Body of pancreas (tissue), 4 donors: ENCODE data around the gene HIF1A. TPM values are rescaled to one million over a fixed set of nuclear protein-coding genes. Genes with fewer than 3 reads are reported as not detected.

Experiments used
- ATAC-seq: fragments of 150-250 bp; one replicate; pipeline ENCODE4 v1.9.1; 2016
- DNase-seq, 4 donors: peaks; one replicate each; pipeline ENCODE4 v3.0.0-alpha.2; 2019
- H3K27ac ChIP-seq, 4 donors: fragments of 200-600 bp; sonication (generic); 1 replicate in 3 of 4; 2 replicates in 1 of 4; pipeline versions ENCODE4 v1.5.1 to v1.6.1; 2016 to 2019; ENCODE audit warnings: mild to moderate bottlenecking in 1 of 4, mixed read lengths in 1 of 4, moderate library complexity in 1 of 4
- H3K27me3 ChIP-seq, 2 donors: fragments of 200-600 bp; sonication (generic); one replicate each; pipeline ENCODE4 v1.6.0; 2016; ENCODE audit warnings: mild to moderate bottlenecking in 1 of 2
- H3K36me3 ChIP-seq, 2 donors: fragments of 200-600 bp; sonication (generic); replicated peaks in 1 of 2; 2 replicates each; pipeline ENCODE4 v1.5.1; 2016; ENCODE audit warnings: low read depth in 2 of 2; ENCODE audit not compliant: insufficient read depth in 1 of 2
- H3K4me1 ChIP-seq: fragments of 200-600 bp; sonication (generic); one replicate; pipeline ENCODE4 v1.6.0; 2016
- H3K4me3 ChIP-seq, 2 donors: fragments of 200-600 bp; sonication (generic); 1 replicate in 1 of 2; 2 replicates in 1 of 2; pipeline ENCODE4 v1.5.1; 2016 to 2019
- H3K9me3 ChIP-seq, 3 donors: fragments of 200-600 bp; sonication (generic); 1 replicate in 2 of 3; 2 replicates in 1 of 3; pipeline ENCODE4 v1.5.1; 2016
- POLR2A ChIP-seq, 3 donors: fragments of 450-650 bp; IDR thresholded peaks; one replicate each; pipeline ENCODE4 v1.6.1; 2016; ENCODE audit warnings: antibody characterized with exemption in 3 of 3, mild to moderate bottlenecking in 2 of 3
- WGBS, 2 donors: methylation state at CpG; one replicate each; pipeline ENCODE4 v1.1.5; 2017; 5-methylcytosine and 5-hydroxymethylcytosine counted together
- intact Hi-C: fragments of 100-400 bp; cut with DNase I; formaldehyde crosslinking; loops from one replicate; pipeline ENCODE4 v1.15.1; 2023
- total RNA-seq, 2 donors: library from RNA; depleted of rRNA; stranded (reverse); fragments of >200 nt; gene quantifications; one replicate each; pipeline ENCODE4 v1.1.0, GENCODE V29; 2016
- TF ChIP-seq, protein P1 (sequence below), 7 experiments: fragments of 450-650 bp in 4 of 7; fragments of 200-600 bp in 3 of 7; sonication (generic) in 3 of 7; IDR thresholded peaks; one replicate each; pipeline ENCODE4 v1.5.1; 2016 to 2019; ENCODE audit warnings: antibody characterized with exemption in 7 of 7

Gene HIF1A
- total RNA-seq, 2 donors from 2014 or later: 36.8 to 66.9 TPM

DNA sequence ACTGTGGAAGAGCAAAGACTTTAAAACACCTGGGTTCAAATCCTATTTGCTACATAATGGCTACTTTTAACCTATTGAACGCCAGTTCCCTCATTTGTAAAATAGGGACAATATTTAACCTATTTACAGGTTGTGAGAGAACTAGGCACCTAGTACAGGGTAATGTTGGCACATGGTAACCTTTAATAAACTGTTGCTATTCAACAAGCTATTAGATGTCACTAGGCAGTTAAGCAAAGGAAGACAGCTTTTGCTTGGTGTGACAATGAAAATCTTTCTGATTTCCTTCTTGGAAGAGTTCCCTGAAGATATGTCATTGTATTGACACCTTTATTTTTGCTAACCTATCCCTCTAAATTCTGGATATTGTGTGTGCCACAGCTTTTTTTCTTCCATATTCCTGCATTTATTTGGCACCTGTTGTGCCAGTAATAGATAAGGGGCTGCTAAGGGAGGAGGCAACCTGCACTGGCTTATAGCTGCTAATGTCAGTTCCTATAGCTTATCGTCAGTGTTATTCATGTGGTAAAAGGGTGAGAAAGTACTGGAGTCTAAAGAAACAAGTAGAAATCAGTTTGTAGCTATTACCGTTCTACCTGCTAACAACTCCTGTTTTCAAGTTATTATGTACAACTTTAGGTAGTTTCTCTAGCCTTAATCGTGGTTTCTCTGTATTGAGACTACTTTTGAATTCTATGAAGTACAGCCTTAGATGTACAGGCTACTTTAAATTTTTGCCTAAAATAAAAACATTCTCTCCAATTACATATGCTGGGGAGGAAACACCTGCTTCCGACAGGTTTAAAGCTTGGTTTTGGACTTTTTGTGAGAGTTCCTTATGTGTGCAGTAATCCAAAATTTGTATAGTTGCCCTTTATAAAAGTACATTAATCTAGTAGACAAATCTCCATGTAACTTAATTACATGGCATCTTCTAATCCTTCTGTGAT is 24.3 kb downstream of the HIF1A start:
- ATAC-seq: no peak
- intact Hi-C loops: no loop called here

DNA sequence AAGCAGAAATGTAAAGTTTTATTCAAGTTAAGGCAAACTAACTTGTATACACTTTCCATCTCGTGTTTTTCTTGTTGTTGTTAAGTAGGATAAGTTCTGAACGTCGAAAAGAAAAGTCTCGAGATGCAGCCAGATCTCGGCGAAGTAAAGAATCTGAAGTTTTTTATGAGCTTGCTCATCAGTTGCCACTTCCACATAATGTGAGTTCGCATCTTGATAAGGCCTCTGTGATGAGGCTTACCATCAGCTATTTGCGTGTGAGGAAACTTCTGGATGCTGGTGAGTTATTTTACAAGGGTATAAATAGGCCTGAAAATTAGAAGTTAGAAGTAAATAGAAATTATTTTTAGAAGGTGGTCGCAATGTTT is 25.0 kb downstream of the HIF1A start:
- no peaks in the 10 kb centered on the region for H3K27me3 ChIP-seq
- TF ChIP-seq POLR2A (IDR thresholded peaks at IDR 0.05): no peak
- TF ChIP-seq, protein P1, sequence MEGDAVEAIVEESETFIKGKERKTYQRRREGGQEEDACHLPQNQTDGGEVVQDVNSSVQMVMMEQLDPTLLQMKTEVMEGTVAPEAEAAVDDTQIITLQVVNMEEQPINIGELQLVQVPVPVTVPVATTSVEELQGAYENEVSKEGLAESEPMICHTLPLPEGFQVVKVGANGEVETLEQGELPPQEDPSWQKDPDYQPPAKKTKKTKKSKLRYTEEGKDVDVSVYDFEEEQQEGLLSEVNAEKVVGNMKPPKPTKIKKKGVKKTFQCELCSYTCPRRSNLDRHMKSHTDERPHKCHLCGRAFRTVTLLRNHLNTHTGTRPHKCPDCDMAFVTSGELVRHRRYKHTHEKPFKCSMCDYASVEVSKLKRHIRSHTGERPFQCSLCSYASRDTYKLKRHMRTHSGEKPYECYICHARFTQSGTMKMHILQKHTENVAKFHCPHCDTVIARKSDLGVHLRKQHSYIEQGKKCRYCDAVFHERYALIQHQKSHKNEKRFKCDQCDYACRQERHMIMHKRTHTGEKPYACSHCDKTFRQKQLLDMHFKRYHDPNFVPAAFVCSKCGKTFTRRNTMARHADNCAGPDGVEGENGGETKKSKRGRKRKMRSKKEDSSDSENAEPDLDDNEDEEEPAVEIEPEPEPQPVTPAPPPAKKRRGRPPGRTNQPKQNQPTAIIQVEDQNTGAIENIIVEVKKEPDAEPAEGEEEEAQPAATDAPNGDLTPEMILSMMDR (IDR thresholded peaks at IDR 0.05): no peak
- H3K4me1 ChIP-seq: peaks cover 34% of the 10 kb centered on the region
- H3K4me3 ChIP-seq: no peak overlapping the region
- no peaks in the 10 kb centered on the region for H3K9me3 ChIP-seq
- 69 to 85% methylated on average over 9 of the region's 9 CpGs for WGBS, 2 donors
- intact Hi-C loops: no loop called here
- peaks cover 0 to 2% of the 10 kb centered on the region in 2 donors for H3K36me3 ChIP-seq
- no peak for ATAC-seq
- no peak overlapping the region for H3K27ac ChIP-seq
- DNase-seq: no peak

More for the DNA sequence above, 24.3 kb downstream of the HIF1A start:
- DNase-seq: no peak
- no peak for TF ChIP-seq POLR2A (IDR thresholded peaks at IDR 0.05)
- TF ChIP-seq, protein P1 (IDR thresholded peaks at IDR 0.05): no peak
- WGBS, 2 donors: 58 to 72% methylated on average over 5 of the region's 5 CpGs
- no peak overlapping the region for H3K4me3 ChIP-seq
- H3K4me1 ChIP-seq: peaks cover 41% of the 10 kb centered on the region
- peaks cover 0 to 2% of the 10 kb centered on the region in 2 donors for H3K36me3 ChIP-seq
- no peak overlapping the region for H3K27ac ChIP-seq
- H3K9me3 ChIP-seq: no peaks in the 10 kb centered on the region
- no peaks in the 10 kb centered on the region for H3K27me3 ChIP-seq

DNA sequence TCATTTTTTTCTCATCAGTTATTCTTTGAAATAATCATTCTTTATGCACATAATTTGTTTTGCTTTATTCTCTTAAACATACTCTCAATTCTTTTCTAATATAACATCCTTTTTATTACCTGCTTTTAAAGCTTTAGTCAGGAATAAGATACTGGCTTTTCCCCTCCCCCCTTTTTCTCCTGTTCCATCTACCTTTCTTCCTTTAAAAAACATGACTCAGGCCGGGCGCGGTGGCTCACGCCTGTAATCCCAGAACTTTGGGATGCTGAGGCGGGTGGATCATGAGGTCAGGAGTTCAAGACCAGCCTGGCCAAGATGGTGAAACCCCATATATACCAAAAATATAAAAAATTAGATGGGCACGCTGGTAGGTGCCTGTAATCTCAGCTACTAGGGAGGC is 25.4 kb downstream of the HIF1A start:
- Histone ChIP-seq H3K9me3 (no peaks in the 10 kb centered on the region), H3K4me3 (no peak overlapping the region), H3K4me1 (peaks cover 30% of the 10 kb centered on the region), H3K36me3 (peaks cover 0 to 2% of the 10 kb centered on the region in 2 donors), H3K27ac (no peak overlapping the region), H3K27me3 (no peaks in the 10 kb centered on the region)
- 80 to 89% methylated on average over 6 of the region's 6 CpGs for WGBS, 2 donors
- ATAC-seq (no peak), DNase-seq (no peak)
- intact Hi-C loops: no loop called here
- no peak for TF ChIP-seq POLR2A (IDR thresholded peaks at IDR 0.05)
- TF ChIP-seq, protein P1 (IDR thresholded peaks at IDR 0.05): no peak

DNA sequence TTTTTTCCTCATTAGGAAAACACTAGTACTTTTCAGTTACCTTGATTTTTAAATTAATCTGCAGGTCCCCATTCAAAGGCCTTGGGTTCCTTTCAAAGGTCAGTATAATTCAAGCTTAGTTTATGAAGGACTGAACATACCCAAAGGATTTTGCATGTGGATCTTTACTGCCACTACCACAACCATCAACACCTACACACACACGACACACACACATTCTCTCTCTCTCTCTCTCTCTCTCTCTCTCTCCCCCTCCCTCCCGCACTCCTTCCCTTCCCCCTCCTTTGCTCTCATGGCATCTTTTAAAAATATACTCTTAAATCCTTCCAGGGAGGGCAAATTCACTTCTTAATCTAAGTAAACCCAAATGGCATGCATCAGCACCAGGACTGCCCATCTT is 28.8 kb downstream of the HIF1A start:
- Histone ChIP-seq H3K27ac (no peak overlapping the region), H3K36me3 (peaks cover 7 to 18% of the 10 kb centered on the region in 2 donors), H3K4me3 (no peak overlapping the region), H3K4me1 (peaks cover 14% of the 10 kb centered on the region), H3K9me3 (no peaks in the 10 kb centered on the region), H3K27me3 (no peaks in the 10 kb centered on the region)
- intact Hi-C loops: no loop called here
- TF ChIP-seq POLR2A (IDR thresholded peaks at IDR 0.05): no peak
- TF ChIP-seq, protein P1 (IDR thresholded peaks at IDR 0.05): no peak
- DNase-seq (no peak), ATAC-seq (no peak)
- WGBS, 2 donors: 88 to 96% methylated on average over 2 of the region's 2 CpGs
